ENCODE measurements around the gene TLDC2. TPM values are rescaled to one million over a fixed set of nuclear protein-coding genes. Genes with fewer than 3 reads are reported as not detected.
A peak's percentile ranks its signal among the peaks of the same experiment; 100 is the strongest.

Gene TLDC2
- total RNA-seq, 2 experiments from 2014 or later, result not detected

DNA sequence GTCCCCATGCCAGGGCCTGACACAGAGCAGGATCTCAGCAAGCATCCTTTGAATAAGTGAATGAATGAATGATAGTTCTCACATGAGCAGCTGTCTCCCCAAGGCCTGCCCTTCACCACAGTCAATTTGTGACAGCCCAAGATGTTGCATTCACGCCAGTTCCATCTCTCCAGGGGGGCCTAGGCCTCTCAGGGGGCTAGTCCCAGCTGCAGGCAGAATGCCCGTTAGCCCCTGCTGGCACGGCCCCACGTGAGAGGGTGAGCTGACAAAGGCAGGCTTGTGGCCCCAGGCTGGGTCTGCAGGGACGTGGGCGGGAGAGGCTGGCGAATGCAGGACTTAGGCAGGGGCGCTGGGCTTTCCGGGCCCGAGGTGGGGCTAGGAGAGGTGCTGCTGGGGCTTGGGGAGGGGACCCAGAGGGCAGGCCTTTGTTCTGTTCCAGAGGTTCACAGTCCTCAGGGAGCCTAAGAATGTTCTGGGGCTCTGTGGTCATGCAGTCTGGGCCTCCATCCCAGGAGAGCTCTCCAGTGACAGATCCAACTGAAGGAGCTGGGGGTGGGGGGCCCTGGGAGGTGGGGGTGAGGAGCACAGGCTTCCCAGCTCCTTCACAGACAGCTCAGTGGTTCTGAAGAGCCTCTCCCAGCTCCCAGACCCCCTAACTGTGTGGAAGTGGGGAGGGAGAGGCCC, 30.5 kb upstream of the TLDC2 start:
- H3K9me3 Mint-ChIP-seq, result no peaks in the 10 kb centered on the region
- no peak for DNase-seq
- H3K36me3 Mint-ChIP-seq, result no peaks in the 10 kb centered on the region
- H3K4me1 Mint-ChIP-seq, result peaks cover 27% of the 10 kb centered on the region
- H3K27me3 Mint-ChIP-seq, result no peaks in the 10 kb centered on the region
- peak overlapping the region; percentile 48 for H3K27ac Mint-ChIP-seq
- H3K4me3 Mint-ChIP-seq, result no peak overlapping the region

DNA sequence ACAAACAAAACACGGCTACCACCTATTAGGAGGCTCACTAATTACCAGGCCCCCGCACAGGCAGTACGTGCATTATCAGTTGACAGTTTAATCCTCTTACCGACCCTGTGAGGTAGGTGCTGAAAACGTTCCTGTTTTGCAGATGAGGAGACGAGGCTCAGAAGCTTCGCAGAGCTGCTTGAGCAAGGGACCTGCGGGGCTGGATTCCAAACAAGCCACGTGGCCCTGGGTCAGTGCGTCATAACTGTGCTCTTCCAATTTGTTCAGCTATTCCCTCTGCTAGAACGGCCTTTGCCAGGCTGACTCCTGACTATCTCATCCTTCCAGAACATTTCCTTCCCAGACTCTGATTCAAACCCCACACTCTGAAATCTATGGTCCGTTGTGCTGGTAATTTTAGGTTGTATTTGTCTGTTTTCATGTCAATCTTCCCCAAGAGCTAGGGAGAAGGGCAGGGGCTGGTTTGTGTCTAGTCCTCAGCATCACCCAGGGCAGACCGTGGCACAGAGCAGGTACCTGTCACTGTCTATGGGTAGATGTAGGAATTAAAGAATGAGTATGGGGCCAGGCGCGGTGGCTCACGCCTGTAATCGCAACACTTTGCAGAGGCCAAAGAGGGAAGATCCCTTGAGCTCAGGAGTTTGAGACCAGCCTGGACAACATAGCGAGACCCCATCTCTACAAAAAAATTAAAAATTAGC, 28.8 kb upstream of the TLDC2 start:
- no peak overlapping the region for H3K27ac Mint-ChIP-seq
- H3K36me3 Mint-ChIP-seq, result no peaks in the 10 kb centered on the region
- H3K27me3 Mint-ChIP-seq, result no peaks in the 10 kb centered on the region
- no peak for DNase-seq
- H3K4me3 Mint-ChIP-seq, result no peak overlapping the region
- no peaks in the 10 kb centered on the region for H3K9me3 Mint-ChIP-seq
- peaks cover 21% of the 10 kb centered on the region for H3K4me1 Mint-ChIP-seq

DNA sequence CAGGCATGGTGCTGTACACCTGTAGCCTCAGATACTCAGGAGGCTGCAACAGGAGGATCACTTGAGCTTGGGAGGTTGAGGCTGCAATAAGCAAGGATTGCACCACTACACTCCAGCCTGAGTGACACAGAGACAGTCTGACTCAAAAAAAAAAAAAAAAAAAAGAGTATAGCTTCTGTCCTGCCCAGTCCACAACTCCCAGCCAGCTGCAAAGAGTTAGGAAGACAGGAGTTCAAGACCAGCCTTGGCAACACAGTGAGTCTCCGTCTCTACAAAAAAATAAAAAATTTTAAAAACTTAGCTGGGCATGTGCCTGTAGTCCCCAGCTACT, 28.3 kb upstream of the TLDC2 start:
- H3K4me3 Mint-ChIP-seq, result no peak overlapping the region
- no peak overlapping the region for H3K27ac Mint-ChIP-seq
- H3K36me3 Mint-ChIP-seq, result no peaks in the 10 kb centered on the region
- peaks cover 21% of the 10 kb centered on the region for H3K4me1 Mint-ChIP-seq
- H3K9me3 Mint-ChIP-seq, result no peaks in the 10 kb centered on the region
- H3K27me3 Mint-ChIP-seq, result no peaks in the 10 kb centered on the region
- DNase-seq, result no peak

DNA sequence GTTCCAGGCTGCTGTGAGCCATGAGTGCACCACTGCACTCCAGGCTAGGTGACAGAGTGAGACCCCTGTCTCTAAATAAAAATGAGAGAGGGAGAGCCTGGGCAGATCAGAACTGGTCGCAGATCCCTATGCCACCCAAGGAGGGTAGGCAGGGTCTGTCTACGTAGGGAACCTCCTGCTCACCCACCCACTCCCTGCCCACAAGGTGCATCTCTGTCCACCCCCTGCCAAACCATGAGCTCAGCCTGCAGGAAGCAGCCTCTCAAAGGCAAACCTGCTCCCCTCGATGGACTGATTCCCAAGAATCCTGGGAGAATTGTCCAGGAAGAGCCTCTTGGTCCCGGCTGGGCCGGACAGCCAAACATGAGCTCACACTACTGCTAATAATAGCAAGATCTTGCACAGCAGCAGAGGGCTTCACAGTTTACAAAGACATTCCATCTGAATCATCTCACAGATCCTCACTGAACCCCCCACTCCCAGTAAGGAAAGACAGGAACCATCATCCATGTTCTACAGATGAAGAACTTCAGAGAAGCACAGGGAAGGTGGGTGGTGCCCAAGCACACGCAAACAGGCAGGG, 27.8 kb upstream of the TLDC2 start:
- Mint-ChIP-seq H3K27ac (no peak overlapping the region), H3K4me1 (peaks cover 19% of the 10 kb centered on the region), H3K9me3 (no peaks in the 10 kb centered on the region), H3K27me3 (no peaks in the 10 kb centered on the region), H3K36me3 (no peaks in the 10 kb centered on the region), H3K4me3 (no peak overlapping the region)
- no peak for DNase-seq

DNA sequence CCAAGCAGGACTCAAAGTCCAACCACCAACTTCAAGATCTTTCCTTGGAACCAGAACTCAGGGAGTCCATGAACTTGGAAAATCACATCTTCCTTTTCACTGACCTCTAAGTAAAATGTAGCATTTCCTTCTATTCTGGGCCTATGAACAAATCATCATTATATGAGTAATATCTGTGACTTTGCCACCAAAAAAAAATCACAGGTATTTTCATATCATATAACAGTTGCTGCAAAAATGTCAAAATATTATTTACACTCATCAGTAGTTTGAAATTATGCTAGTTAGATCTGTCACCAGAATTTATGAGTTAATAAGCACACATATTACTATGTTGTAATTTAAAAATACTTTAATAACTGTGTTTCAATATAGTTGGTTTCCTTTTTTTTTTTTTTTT, 27.3 kb upstream of the TLDC2 start:
- Mint-ChIP-seq H3K27ac (no peak overlapping the region), H3K9me3 (no peaks in the 10 kb centered on the region), H3K27me3 (no peaks in the 10 kb centered on the region), H3K4me3 (no peak overlapping the region), H3K36me3 (no peaks in the 10 kb centered on the region), H3K4me1 (peaks cover 14% of the 10 kb centered on the region)
- DNase-seq, result no peak

DNA sequence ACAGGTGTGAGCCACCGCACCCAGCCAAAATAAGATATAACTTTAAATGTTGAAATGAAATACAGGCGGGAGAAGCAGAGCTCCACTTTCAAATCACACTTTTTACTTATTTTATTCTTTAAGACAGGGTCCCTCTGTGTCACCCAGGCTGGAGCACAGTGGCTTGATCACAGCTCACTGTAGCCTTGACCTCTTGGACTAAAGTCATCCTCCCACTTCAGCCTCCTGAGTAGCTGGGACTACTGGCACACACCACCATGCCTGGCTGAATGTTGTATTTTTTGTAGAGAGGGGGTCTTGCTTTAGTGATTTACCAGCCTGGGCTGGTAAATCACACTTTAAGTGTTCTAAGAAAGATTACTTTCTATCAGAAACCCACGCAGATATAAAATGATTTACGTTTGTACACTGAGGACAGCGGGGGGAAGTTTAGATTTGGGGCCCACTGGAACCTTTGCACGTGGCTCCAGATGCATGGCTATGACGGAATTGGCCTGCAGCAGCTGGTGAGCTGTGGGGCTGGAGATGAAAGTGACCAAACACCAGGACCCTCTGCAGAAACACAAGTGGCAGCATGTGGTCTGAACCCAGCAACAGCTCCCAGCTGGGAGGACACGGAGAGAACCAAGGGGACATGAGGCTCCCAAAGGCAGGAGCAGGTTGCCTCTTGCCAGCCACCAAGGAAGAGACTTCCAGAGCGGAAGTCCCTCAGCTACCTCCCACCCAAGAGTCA, 26.4 kb upstream of the TLDC2 start:
- Mint-ChIP-seq H3K4me3 (no peak overlapping the region), H3K4me1 (peaks cover 12% of the 10 kb centered on the region), H3K27ac (no peak overlapping the region), H3K27me3 (no peaks in the 10 kb centered on the region), H3K36me3 (no peaks in the 10 kb centered on the region), H3K9me3 (no peaks in the 10 kb centered on the region)
- DNase-seq, result no peak

DNA sequence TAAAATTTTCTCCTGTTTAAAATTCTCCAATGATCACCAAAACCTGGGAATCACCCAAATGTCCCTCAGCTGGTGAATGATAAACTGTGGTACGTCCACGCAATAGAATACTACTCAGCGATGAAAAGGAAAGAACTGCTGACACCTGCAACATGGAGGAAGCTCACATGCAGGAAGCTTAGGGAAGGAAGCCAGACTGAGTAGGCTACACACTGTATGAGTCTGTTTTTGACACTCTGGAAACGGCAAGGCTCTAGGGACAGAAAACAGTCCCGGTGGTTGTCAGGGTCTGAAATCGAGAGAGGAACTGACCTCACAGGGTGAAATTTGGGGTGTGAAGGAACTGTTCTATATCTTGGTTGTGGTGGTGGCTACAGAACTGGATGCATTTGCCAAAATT, 25.2 kb upstream of the TLDC2 start:
- H3K27ac Mint-ChIP-seq, result no peak overlapping the region
- no peaks in the 10 kb centered on the region for H3K9me3 Mint-ChIP-seq
- peaks cover 8% of the 10 kb centered on the region for H3K4me1 Mint-ChIP-seq
- no peaks in the 10 kb centered on the region for H3K36me3 Mint-ChIP-seq
- H3K27me3 Mint-ChIP-seq, result no peaks in the 10 kb centered on the region
- no peak overlapping the region for H3K4me3 Mint-ChIP-seq
- DNase-seq, result no peak

DNA sequence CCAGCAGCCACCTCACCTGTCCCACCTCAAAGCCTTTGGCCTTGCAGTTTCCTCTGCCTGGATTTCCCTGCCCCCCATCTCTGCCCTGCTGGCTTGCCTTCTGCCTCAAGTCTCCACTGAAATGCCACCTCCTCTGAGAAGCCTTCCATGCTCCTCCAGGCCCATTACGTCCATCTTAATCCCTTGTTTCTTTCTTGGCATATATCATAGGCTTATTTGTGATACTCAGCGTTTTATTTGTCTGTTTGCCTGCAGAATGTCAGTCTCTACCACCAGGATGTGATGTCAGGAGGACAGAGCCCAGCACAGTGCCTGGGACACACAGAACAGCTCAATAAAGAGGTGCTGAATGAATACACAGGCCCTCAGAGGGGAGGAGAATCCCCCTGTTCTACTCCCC, 24.4 kb upstream of the TLDC2 start:
- H3K36me3 Mint-ChIP-seq, result no peaks in the 10 kb centered on the region
- DNase-seq, result no peak
- H3K27ac Mint-ChIP-seq, result no peak overlapping the region
- H3K27me3 Mint-ChIP-seq, result no peaks in the 10 kb centered on the region
- H3K9me3 Mint-ChIP-seq, result no peaks in the 10 kb centered on the region
- no peak overlapping the region for H3K4me3 Mint-ChIP-seq
- H3K4me1 Mint-ChIP-seq, result peaks cover 8% of the 10 kb centered on the region

DNA sequence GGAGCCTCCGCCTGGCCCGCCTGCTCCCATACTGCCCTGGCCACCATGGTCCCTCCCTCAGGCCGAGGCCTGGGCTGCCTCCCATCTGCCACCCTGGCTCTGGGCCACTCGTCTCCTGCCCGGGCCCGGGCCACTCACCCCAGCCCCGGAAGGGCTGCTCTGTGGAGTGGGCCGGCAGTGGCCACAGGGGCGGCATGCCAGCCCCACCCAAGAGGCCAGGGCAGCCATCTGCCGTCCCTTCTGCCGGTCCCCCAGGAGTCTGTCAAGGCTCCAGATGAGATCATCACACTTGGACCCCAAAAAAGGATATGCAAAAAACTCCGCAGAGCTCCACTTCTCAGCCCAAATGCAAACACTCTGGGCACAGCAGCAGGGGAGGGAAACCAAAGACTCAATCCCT, 23.8 kb upstream of the TLDC2 start:
- Mint-ChIP-seq H3K36me3 (no peaks in the 10 kb centered on the region), H3K4me3 (no peak overlapping the region), H3K27me3 (no peaks in the 10 kb centered on the region), H3K27ac (no peak overlapping the region), H3K4me1 (peaks cover 14% of the 10 kb centered on the region), H3K9me3 (no peaks in the 10 kb centered on the region)
- no peak for DNase-seq

DNA sequence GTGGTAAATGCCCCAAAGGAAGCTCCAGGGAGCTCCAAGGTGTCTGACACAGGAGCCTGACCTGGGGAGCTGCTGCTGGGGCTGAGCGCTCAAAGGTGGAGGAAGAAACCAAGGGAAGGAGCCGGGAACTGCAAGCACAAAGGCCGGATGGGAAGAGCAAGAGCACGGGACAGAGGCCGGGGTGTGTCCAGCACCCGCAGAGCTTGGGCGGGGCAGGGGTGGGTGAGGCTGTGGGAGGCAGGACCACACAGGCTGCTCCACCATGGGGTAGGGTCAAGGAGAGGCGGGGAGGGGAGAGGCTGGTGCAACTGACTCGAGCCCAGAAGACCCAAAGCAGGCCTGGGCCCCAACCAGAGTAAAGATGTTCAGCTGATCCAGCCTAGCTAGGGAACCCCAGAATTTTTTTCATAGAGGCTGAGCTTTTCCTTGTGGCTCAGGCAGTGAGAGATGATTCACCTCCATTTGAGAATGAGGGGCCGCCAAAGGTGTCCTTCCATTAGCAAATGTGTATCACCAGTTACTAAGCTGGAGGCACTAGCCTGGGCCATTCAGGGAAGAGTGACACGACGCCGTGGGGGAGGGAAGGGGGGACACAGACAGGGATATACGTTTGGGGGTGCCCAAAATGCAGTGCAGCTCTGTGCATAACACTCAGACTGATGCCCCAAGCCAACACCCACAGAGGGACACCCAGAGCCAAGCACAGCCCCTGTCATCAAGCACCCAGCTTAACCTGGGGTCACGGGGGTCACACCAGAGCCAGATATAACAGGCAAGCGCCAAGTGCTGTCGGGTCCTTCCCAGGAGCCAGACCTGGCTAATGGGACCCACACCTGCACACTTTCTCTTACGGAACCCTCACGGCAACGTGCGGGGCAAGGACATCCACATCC, 21.3 kb upstream of the TLDC2 start:
- DNase-seq, result no peak
- Mint-ChIP-seq H3K27me3 (no peaks in the 10 kb centered on the region), H3K9me3 (no peaks in the 10 kb centered on the region), H3K27ac (no peak overlapping the region), H3K36me3 (no peaks in the 10 kb centered on the region), H3K4me1 (peaks cover 14% of the 10 kb centered on the region), H3K4me3 (no peak overlapping the region)

DNA sequence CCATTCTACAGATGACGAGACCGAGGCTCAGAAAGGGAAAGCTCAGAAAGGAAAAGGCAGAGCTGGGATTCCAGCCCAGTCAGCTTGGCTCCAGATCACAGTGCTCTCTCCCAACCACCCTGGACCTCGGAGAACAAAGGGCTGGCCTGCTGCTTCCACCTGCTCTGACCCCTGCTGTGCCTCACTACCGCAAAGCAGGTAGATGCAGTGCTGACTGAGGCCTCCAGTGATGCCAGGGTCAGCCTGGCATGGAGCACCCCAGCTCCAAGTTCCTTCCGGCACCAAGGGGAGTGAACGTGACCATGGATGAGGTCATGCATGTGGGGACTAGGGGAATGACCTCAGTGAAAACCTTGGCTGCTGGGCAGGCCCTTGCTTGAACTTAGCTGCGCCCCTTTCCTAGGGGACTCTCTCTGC, 20.7 kb upstream of the TLDC2 start:
- H3K9me3 Mint-ChIP-seq, result no peaks in the 10 kb centered on the region
- H3K27ac Mint-ChIP-seq, result no peak overlapping the region
- no peaks in the 10 kb centered on the region for H3K36me3 Mint-ChIP-seq
- H3K27me3 Mint-ChIP-seq, result no peaks in the 10 kb centered on the region
- no peak overlapping the region for H3K4me3 Mint-ChIP-seq
- no peak for DNase-seq
- H3K4me1 Mint-ChIP-seq, result peaks cover 14% of the 10 kb centered on the region

DNA sequence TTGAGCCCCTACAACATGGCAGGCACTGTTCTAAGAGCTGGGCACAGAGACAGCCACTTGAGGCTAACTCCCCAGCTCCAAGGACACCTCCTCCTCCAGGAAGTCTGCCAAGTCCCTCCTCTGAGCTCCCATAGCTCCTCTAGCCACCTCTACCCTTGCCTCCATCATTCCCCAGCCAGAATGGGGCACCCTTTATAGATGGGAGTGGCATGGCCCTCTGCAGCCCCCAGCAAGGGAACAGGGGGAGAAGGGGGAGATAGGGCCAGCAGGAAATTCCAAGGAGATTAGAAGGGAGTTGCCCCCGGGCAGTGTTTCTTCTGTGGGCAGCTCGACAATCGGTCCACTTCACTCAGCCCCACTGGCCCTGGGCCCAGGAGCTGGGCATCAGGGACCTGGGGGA, 19.7 kb upstream of the TLDC2 start:
- no peaks in the 10 kb centered on the region for H3K9me3 Mint-ChIP-seq
- H3K27me3 Mint-ChIP-seq, result no peaks in the 10 kb centered on the region
- peaks cover 14% of the 10 kb centered on the region for H3K4me1 Mint-ChIP-seq
- H3K36me3 Mint-ChIP-seq, result no peaks in the 10 kb centered on the region
- H3K4me3 Mint-ChIP-seq, result no peak overlapping the region
- no peak for DNase-seq
- H3K27ac Mint-ChIP-seq, result no peak overlapping the region

DNA sequence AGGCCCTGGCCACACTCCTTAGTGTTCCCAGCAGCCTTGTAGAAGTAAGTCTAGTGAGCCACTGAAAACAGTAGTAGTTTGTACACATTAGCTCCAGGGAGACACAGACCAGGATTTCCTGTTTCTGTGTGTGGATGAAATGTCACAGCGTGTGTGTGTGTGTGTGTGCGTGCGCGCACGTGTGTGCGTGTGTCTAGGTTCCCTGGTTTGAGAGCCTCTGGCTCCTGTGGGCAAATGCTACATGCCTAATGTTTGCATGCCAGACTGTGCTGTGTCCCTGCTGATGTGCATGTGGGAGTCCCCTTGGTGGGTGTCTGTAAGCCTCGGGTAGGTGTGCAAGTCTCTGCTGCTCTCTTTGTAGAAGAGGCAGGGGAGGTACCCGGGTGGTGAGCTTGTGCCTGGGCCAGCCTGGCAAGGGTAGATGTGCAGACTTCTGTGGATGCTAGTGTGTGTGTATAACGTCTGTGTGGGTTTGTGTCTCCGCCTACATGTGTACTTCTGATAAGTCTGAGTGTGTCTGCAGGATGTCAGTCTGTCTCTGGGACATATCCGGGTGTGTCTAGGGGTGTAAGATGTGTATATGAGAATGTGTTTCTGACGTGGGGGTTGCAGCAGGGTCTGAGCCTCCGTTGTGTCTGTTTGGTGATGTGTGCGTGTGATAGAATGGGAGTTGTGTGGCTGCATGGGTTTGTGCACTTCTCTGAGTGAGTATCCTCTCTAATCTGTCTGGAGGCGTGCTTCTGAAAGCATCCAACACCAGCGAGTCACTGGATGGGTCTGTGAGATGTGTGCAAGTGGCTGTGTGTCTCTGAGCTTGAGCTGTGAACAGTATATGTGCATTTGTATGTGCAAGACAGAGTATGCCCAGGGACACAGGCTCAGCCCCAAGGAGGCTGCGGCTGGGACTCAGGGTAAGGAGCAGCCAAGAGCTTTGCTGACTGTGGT, 19.0 kb upstream of the TLDC2 start:
- Mint-ChIP-seq H3K4me1 (peaks cover 14% of the 10 kb centered on the region), H3K36me3 (no peaks in the 10 kb centered on the region), H3K9me3 (no peaks in the 10 kb centered on the region), H3K4me3 (peak overlapping the region; percentile 3), H3K27ac (peak overlapping the region; percentile 3), H3K27me3 (no peaks in the 10 kb centered on the region)
- peak; percentile 32 for DNase-seq

DNA sequence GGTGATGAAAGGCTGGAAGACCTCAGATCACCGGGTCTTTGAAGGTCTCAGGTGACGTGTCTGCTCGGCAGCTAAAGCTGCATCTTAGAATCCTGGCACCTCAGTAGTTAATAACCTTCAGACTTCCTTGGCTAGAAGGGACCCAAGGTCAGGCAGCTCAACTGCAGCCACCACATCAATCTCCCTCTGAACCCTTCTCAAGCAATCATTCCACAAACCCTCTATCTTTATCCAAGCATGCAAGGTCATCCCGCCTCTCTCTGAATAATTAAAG, 16.7 kb upstream of the TLDC2 start:
- DNase-seq, result no peak
- Mint-ChIP-seq H3K9me3 (no peaks in the 10 kb centered on the region), H3K4me1 (peaks cover 14% of the 10 kb centered on the region), H3K27ac (no peak overlapping the region), H3K36me3 (no peaks in the 10 kb centered on the region), H3K4me3 (no peak overlapping the region), H3K27me3 (no peaks in the 10 kb centered on the region)

Data from activated naive CD8-positive, alpha-beta T cell treated with anti-CD3 and anti-CD28 coated beads for 36 hours (primary cell).